IMR-90 (cell line): ENCODE data around the gene PRELID1. TPM values are rescaled to one million over a fixed set of nuclear protein-coding genes. Genes with fewer than 3 reads are reported as not detected.

Experiments
- ATAC-seq: fragments of 200-7000 bp; cut with Tn5 transposase; 2 replicates; pipeline ENCODE4 v1.9.1; 2020; ENCODE audit warnings: low read depth, mild to moderate bottlenecking, moderate library complexity
- BruUV-seq: library from RNA; stranded (reverse); fragments of 400-500 nt; replicated peaks from 2 replicates; lab custom pipeline; 2021; lab: Mats Ljungman, UMichigan
- CTCF ChIA-PET: fragments of 300-600 bp; formaldehyde crosslinking; extraction: SDS; loops from one replicate; lab custom pipeline; 2021; ENCODE audit warnings: antibody characterized with exemption; lab: Yijun Ruan, JAX
- POLR2A ChIA-PET: fragments of 300-600 bp; sonication (Branson Sonifier 250); formaldehyde crosslinking; loops from one replicate; lab custom pipeline; 2022; ENCODE audit warnings: antibody characterized with exemption; ENCODE audit not compliant: unreplicated experiment; lab: Charles Lee
- DNase-seq: peaks from one replicate; pipeline ENCODE4 v3.0.0; 2013
- H2AFZ ChIP-seq: replicated peaks from 2 replicates; pipeline ENCODE3; 2013; ENCODE audit warnings: low read length, mild to moderate bottlenecking; ENCODE audit not compliant: poor library complexity
- H2AK5ac ChIP-seq: 2 replicates; pipeline ENCODE4 v1.6.1; 2013; ENCODE audit warnings: low read depth, low read length, inconsistent platforms
- H2AK9ac ChIP-seq: replicated peaks from 2 replicates; pipeline ENCODE3; 2013; ENCODE audit warnings: mild to moderate bottlenecking, low read depth, low read length, moderate library complexity; ENCODE audit not compliant: poor library complexity
- H2BK120ac ChIP-seq: 2 replicates; pipeline ENCODE4 v1.6.1; 2013; ENCODE audit warnings: low read depth, low read length, inconsistent platforms
- H2BK15ac ChIP-seq: 3 replicates; pipeline ENCODE4 v1.6.1; 2013; ENCODE audit warnings: low read depth, low read length, inconsistent platforms
- H2BK20ac ChIP-seq: 2 replicates; pipeline ENCODE4 v1.6.1; 2013; ENCODE audit warnings: low read depth, mild to moderate bottlenecking, inconsistent platforms, low read length, moderate library complexity
- H2BK5ac ChIP-seq: 2 replicates; pipeline ENCODE4 v1.6.1; 2013; ENCODE audit warnings: mild to moderate bottlenecking, low read depth, low read length, inconsistent platforms; ENCODE audit not compliant: poor library complexity, severe bottlenecking
- H3K14ac ChIP-seq: replicated peaks from 2 replicates; pipeline ENCODE4 v1.6.1; 2013; ENCODE audit warnings: low read depth, low read length, inconsistent platforms
- H3K18ac ChIP-seq: 2 replicates; pipeline ENCODE4 v1.6.1; 2013; ENCODE audit warnings: low read depth, low read length, control low read depth
- H3K23ac ChIP-seq: 2 replicates; pipeline ENCODE4 v1.6.1; 2013; ENCODE audit warnings: low read depth, low read length, inconsistent platforms
- H3K27ac ChIP-seq: 2 replicates; pipeline ENCODE4 v1.5.1; 2013; ENCODE audit warnings: mild to moderate bottlenecking, control low read depth, low read length; ENCODE audit not compliant: insufficient read depth
- H3K27me3 ChIP-seq: 2 replicates; pipeline ENCODE4 v1.6.1; 2013; ENCODE audit warnings: low read length; ENCODE audit not compliant: control insufficient read depth, insufficient read depth
- H3K36me3 ChIP-seq: 2 replicates; pipeline ENCODE4 v1.6.1; 2013; ENCODE audit warnings: low read length, mixed read lengths; ENCODE audit not compliant: control insufficient read depth, insufficient read depth
- H3K4ac ChIP-seq: 2 replicates; pipeline ENCODE4 v1.6.1; 2013; ENCODE audit warnings: low read depth, low read length, inconsistent platforms
- H3K4me1 ChIP-seq: 2 replicates; pipeline ENCODE4 v1.6.1; 2013; ENCODE audit warnings: low read length, mixed read lengths; ENCODE audit not compliant: control insufficient read depth, insufficient read depth
- H3K4me2 ChIP-seq: 2 replicates; pipeline ENCODE4 v1.6.1; 2013; ENCODE audit warnings: low read depth, mild to moderate bottlenecking, control low read depth, low read length, moderate library complexity
- H3K4me3 ChIP-seq: 2 replicates; pipeline ENCODE4 v1.5.1; 2013; ENCODE audit warnings: low read depth, mild to moderate bottlenecking, control low read depth, low read length, moderate library complexity; ENCODE audit not compliant: insufficient read depth
- H3K56ac ChIP-seq: 2 replicates; pipeline ENCODE4 v1.6.1; 2013; ENCODE audit warnings: low read length, inconsistent platforms; ENCODE audit not compliant: insufficient read depth; ENCODE audit errors: extremely low read depth
- H3K79me1 ChIP-seq, 2 experiments: 2 replicates each; pipeline ENCODE4 v1.6.1; 2013; ENCODE audit warnings: low read length in 2 of 2, inconsistent platforms in 1 of 2, low read depth in 1 of 2
- H3K9ac ChIP-seq: 2 replicates; pipeline ENCODE4 v1.6.1; 2013; ENCODE audit warnings: low read depth, low read length, control low read depth
- H3K9me1 ChIP-seq: 2 replicates; pipeline ENCODE4 v1.6.1; 2013; ENCODE audit warnings: low read length, inconsistent platforms; ENCODE audit not compliant: insufficient read depth
- H3K9me3 ChIP-seq: 2 replicates; pipeline ENCODE4 v1.6.1; 2013; ENCODE audit warnings: low read length; ENCODE audit not compliant: control insufficient read depth, insufficient read depth
- H4K20me1 ChIP-seq: 2 replicates; pipeline ENCODE4 v1.6.1; 2013; ENCODE audit warnings: low read length, inconsistent platforms; ENCODE audit not compliant: insufficient read depth
- H4K5ac ChIP-seq: 2 replicates; pipeline ENCODE4 v1.6.1; 2013; ENCODE audit warnings: mild to moderate bottlenecking, low read depth, low read length, control low read depth
- H4K8ac ChIP-seq, 2 experiments: 2 replicates each; pipeline ENCODE4 v1.6.1; 2013; ENCODE audit warnings: low read depth in 2 of 2, low read length in 2 of 2, control low read depth in 1 of 2, inconsistent platforms in 1 of 2
- H4K91ac ChIP-seq: 2 replicates; pipeline ENCODE4 v1.6.1; 2013; ENCODE audit warnings: low read depth, low read length, inconsistent platforms; ENCODE audit not compliant: insufficient read depth
- BHLHE40 ChIP-seq: fragments of 150-350 bp; IDR thresholded peaks from 2 replicates; pipeline ENCODE4 v1.6.1; 2016; ENCODE audit warnings: mild to moderate bottlenecking, low read depth, low read length
- MAZ ChIP-seq: IDR thresholded peaks from 2 replicates; pipeline ENCODE4 v1.6.1; 2012; ENCODE audit warnings: low read depth, mild to moderate bottlenecking, low read length, improper control_type of control experiment, moderate library complexity, borderline replicate concordance
- MXI1 ChIP-seq: IDR thresholded peaks from 2 replicates; pipeline ENCODE4 v1.6.1; 2012; ENCODE audit warnings: low read depth, mild to moderate bottlenecking, low read length, moderate library complexity, borderline replicate concordance
- NFE2L2 ChIP-seq: fragments of 150-350 bp; IDR thresholded peaks from 2 replicates; pipeline ENCODE4 v1.6.1; 2016; ENCODE audit warnings: low read depth, mild to moderate bottlenecking, low read length
- RAD21 ChIP-seq: IDR thresholded peaks from 2 replicates; pipeline ENCODE4 v1.6.1; 2012; ENCODE audit warnings: low read length, improper control_type of control experiment
- RCOR1 ChIP-seq: IDR thresholded peaks from 2 replicates; pipeline ENCODE4 v1.6.1; 2012; ENCODE audit warnings: mild to moderate bottlenecking, low read length, improper control_type of control experiment; ENCODE audit not compliant: insufficient replicate concordance
- WGBS, 2 experiments: methylation state at CpG; one replicate each; pipeline versions ENCODE4 v1.1.5 to v1.1.7; 2013; ENCODE audit warnings: missing lambda C conversion rate in 2 of 2; ENCODE audit not compliant: insufficient read length in 1 of 2; ENCODE audit errors: extremely low coverage in 2 of 2; 5-methylcytosine and 5-hydroxymethylcytosine counted together
- dilution Hi-C: fragments of 300-500 bp; cut with HindIII; formaldehyde crosslinking; loops from one replicate; pipeline ENCODE4 v1.14.3; 2018; ENCODE audit warnings: low sequenced_read_pairs; ENCODE audit not compliant: unreplicated experiment
- in situ Hi-C: fragments of 300-500 bp; cut with MboI; formaldehyde crosslinking; loops from 3 replicates; pipeline ENCODE4 v1.14.3; 2019; ENCODE audit warnings: low sequenced_read_pairs, inconsistent platforms, mixed read lengths
- intact Hi-C: fragments of 100-400 bp; cut with micrococcal nuclease; formaldehyde crosslinking; loops from 2 replicates; pipeline ENCODE4 v1.10.0; 2022
- polyA plus RNA-seq, 3 experiments: library from polyadenylated mRNA; depleted of rRNA; stranded (reverse); fragments of >200 nt; gene quantifications; 2 replicates each; pipeline ENCODE4 v1.2.3, GENCODE V29; 2012; ENCODE audit warnings: low replicate concordance in 1 of 3
- total RNA-seq: library from RNA; depleted of rRNA; stranded (reverse); fragments of >200 nt; gene quantifications from 2 replicates; pipeline ENCODE4 v1.2.3, GENCODE V29; 2012

The PRELID1 gene
- total and polyA plus RNA-seq, 2 of the 4 experiments (the other 2 are of a cell fraction): 116 to 239 TPM

DNA sequence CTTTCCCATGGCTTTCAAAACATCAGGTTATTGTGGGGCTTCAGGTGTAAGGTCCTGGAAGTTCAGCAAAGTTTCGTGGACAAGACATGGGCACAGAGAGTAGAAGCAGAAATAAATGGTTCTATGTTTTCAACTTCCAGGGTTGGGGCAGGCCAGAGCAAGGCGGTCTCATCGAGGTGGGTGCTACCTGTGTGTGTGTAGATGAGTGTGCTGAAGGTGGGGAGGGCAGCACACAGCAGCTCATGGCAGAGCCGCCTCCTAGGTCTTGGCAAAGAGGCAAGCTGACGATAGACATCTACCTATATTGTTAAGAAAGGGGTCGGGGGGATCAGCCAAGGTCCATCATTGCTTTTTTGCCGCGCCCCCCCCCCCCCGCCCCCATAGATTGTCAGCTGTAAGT is 3.9 kb upstream of the PRELID1 start:
- Histone ChIP-seq H3K23ac (no peak overlapping the region), H3K9ac (no peak overlapping the region; the same call in 1 of the 2 replicates), H2BK15ac (no peak overlapping the region), H4K5ac (no peak overlapping the region), H3K4me2 (no peak overlapping the region), H3K4ac (0 out of 2 replicates have a peak overlapping the region, but pooled peaks have one; percentile 10), H3K27ac (0 out of 2 replicates have a peak overlapping the region, but pooled peaks have one; percentile 5), H2BK20ac (no peak overlapping the region), H3K27me3 (no peaks in the 10 kb centered on the region), H2BK120ac (no peak overlapping the region), H3K56ac (no peak overlapping the region), H2AK5ac (no peak overlapping the region; the same call in 1 of the 2 replicates), H2AFZ (no peak overlapping the region), H3K4me3 (no peak overlapping the region), H3K4me1 (peaks cover 12% of the 10 kb centered on the region), H3K79me1 (peaks cover 12 to 54% of the 10 kb centered on the region in 2 experiments), H4K20me1 (peaks cover 10% of the 10 kb centered on the region; the same call in 1 of the 2 replicates), H3K9me1 (peaks cover 4% of the 10 kb centered on the region; the same call in 1 of the 2 replicates), H3K18ac (no peak overlapping the region), H2AK9ac (peak overlapping the region; percentile 79), H4K8ac (no peak overlapping the region), H3K9me3 (no peaks in the 10 kb centered on the region), H2BK5ac (no peak overlapping the region), H3K36me3 (peaks cover 33% of the 10 kb centered on the region), H4K91ac (no peak overlapping the region), H3K14ac (no peak overlapping the region)
- TF ChIP-seq RAD21 (no peak), MXI1 (no peak), BHLHE40 (no peak), MAZ (no peak), NFE2L2 (no peak), RCOR1 (no peak)
- no TSS peak for BruUV-seq
- ChIA-PET CTCF (no interaction called here), POLR2A (no interaction called here)
- dilution Hi-C loops: no loop called here
- intact Hi-C loops: loop anchor here (1.0 kb wide), 1 partner anchor 185 kb away; no protein-coding TSS in a partner anchor
- no CpG with 5 or more reads among the region's 9 CpGs for WGBS, 2 experiments
- in situ Hi-C loops: no loop called here
- ATAC-seq (no peak), DNase-seq (no peak)
